ENCODE measurements around the gene EPS15. TPM values are rescaled to one million over a fixed set of nuclear protein-coding genes. Genes with fewer than 3 reads are reported as not detected.
"Not testable (repeated sequence)": the region's sequence is repeated elsewhere in the genome, so short reads cannot be mapped to it uniquely, and the experiment has no call there.

EPS15 gene
- total and polyA plus RNA-seq, 11 donors = 19.9 to 80.6 (median 67.8) TPM

GRCh38 chr1:51566260-51566659 is 47.2 kb upstream of the EPS15 start:
- H3K27me3 ChIP-seq = no peaks in the 10 kb centered on the region
- TF ChIP-seq CTCF (IDR thresholded peaks at IDR 0.05) (peak in 1 of 12 donors; percentile 5), POLR2A (IDR thresholded peaks at IDR 0.05) (no peak)
- H3K9me3 ChIP-seq = no peaks in the 10 kb centered on the region
- H3K4me3 ChIP-seq = no peak overlapping the region
- no peak overlapping the region for H3K27ac ChIP-seq
- WGBS, 4 donors = 92 to 94% (median 93%) methylated on average over 3 of the region's 3 CpGs
- DNase-seq = no peak
- intact Hi-C loops (cut with DNase I) = loop anchor here in 4 of 10 donors (10.0 kb wide), 2 partner anchors 99 to 199 kb away; no protein-coding TSS in a partner anchor
- peaks cover 5 to 54% (median 20%) of the 10 kb centered on the region in 12 donors for H3K4me1 ChIP-seq
- ATAC-seq = no peak
- H3K36me3 ChIP-seq = no peaks in the 10 kb centered on the region

GRCh38 chr1:51565009-51565408 is 45.9 kb upstream of the EPS15 start:
- Histone ChIP-seq H3K4me1 (peaks cover 5 to 43% (median 17%) of the 10 kb centered on the region in 12 donors), H3K27ac (no peak overlapping the region), H3K9me3 (no peaks in the 10 kb centered on the region), H3K4me3 (no peak overlapping the region), H3K36me3 (no peaks in the 10 kb centered on the region), H3K27me3 (no peaks in the 10 kb centered on the region)
- 86 to 93% (median 88%) methylated on average over 2 of the region's 2 CpGs for WGBS, 4 donors
- intact Hi-C loops (cut with DNase I) = loop anchor here in 4 of 10 donors (10.0 kb wide), 2 partner anchors 100 to 200 kb away; no protein-coding TSS in a partner anchor
- DNase-seq = no peak
- ATAC-seq = no peak
- no peak for TF ChIP-seq CTCF (IDR thresholded peaks at IDR 0.05)
- TF ChIP-seq POLR2A (IDR thresholded peaks at IDR 0.05) = no peak

- H3K4me1 ChIP-seq = peaks cover 0 to 34% (median 10%) of the 10 kb centered on the region in 12 donors
- TF ChIP-seq CTCF (IDR thresholded peaks at IDR 0.05) = no peak
Measured at GRCh38 chr1:51564124-51564523, 45.1 kb upstream of the EPS15 start.

GRCh38 chr1:51561702-51562101 is 42.6 kb upstream of the EPS15 start:
- WGBS, 4 donors = 52 to 88% (median 71%) methylated on average over 1 of the region's 1 CpG
- DNase-seq (no peak), ATAC-seq (peak; percentile 52 to 79 (median 66))
- no peak overlapping the region for H3K4me3 ChIP-seq
- no peaks in the 10 kb centered on the region for H3K9me3 ChIP-seq
- H3K27ac ChIP-seq = peak overlapping the region in 5 of 12 donors; percentile 14 to 52 (median 28)
- no peak for TF ChIP-seq CTCF (IDR thresholded peaks at IDR 0.05)
- no peak for TF ChIP-seq POLR2A (IDR thresholded peaks at IDR 0.05)
- peaks cover 0 to 23% (median 2%) of the 10 kb centered on the region in 12 donors for H3K4me1 ChIP-seq
- no peaks in the 10 kb centered on the region for H3K27me3 ChIP-seq
- no peaks in the 10 kb centered on the region for H3K36me3 ChIP-seq
- intact Hi-C loops (cut with DNase I) = loop anchor here in 4 of 10 donors (10.0 kb wide), 2 partner anchors 103 to 203 kb away; no protein-coding TSS in a partner anchor

More at GRCh38 chr1:51564124-51564523, 45.1 kb upstream of the EPS15 start:
- ATAC-seq = no peak
- no peak overlapping the region for H3K27ac ChIP-seq
- H3K4me3 ChIP-seq = no peak overlapping the region
- intact Hi-C loops (cut with DNase I) = loop anchor here in 4 of 10 donors (10.0 kb wide), 2 partner anchors 101 to 201 kb away; no protein-coding TSS in a partner anchor
- no peaks in the 10 kb centered on the region for H3K27me3 ChIP-seq
- no peak for DNase-seq
- no peaks in the 10 kb centered on the region for H3K9me3 ChIP-seq
- H3K36me3 ChIP-seq = no peaks in the 10 kb centered on the region

GRCh38 chr1:51560895-51561294 is 41.8 kb upstream of the EPS15 start:
- Histone ChIP-seq H3K27ac (peak overlapping the region in 2 of 12 donors; percentile 15 to 50), H3K4me1 (peaks cover 0 to 23% (median 2%) of the 10 kb centered on the region in 12 donors)
- not testable (repeated sequence) for H3K4me3 ChIP-seq, H3K9me3 ChIP-seq, H3K27me3 ChIP-seq, H3K36me3 ChIP-seq
- DNase-seq (peak in 2 of 5 donors; percentile 46 to 54), ATAC-seq (peak in 3 of 4 donors; percentile 47 to 66 (median 49))
- 54 to 73% (median 69%) methylated on average over 8 of the region's 8 CpGs for WGBS, 4 donors
- intact Hi-C loops (cut with DNase I) = loop anchor here in 4 of 10 donors (10.0 kb wide), 2 partner anchors 104 to 204 kb away; no protein-coding TSS in a partner anchor
